HG02885 (cell line): ENCODE data around the gene RGPD4.
"Not testable (repeated sequence)": the region's sequence is repeated elsewhere in the genome, so short reads cannot be mapped to it uniquely, and the experiment has no call there.

Experiments used
- ATAC-seq: cut with Tn5 transposase; IDR thresholded peaks from one replicate; pipeline ENCODE4 v1.9.1; 2021; ENCODE audit warnings: mild to moderate bottlenecking; ENCODE audit not compliant: unreplicated experiment, poor library complexity

The RGPD4 gene

DNA sequence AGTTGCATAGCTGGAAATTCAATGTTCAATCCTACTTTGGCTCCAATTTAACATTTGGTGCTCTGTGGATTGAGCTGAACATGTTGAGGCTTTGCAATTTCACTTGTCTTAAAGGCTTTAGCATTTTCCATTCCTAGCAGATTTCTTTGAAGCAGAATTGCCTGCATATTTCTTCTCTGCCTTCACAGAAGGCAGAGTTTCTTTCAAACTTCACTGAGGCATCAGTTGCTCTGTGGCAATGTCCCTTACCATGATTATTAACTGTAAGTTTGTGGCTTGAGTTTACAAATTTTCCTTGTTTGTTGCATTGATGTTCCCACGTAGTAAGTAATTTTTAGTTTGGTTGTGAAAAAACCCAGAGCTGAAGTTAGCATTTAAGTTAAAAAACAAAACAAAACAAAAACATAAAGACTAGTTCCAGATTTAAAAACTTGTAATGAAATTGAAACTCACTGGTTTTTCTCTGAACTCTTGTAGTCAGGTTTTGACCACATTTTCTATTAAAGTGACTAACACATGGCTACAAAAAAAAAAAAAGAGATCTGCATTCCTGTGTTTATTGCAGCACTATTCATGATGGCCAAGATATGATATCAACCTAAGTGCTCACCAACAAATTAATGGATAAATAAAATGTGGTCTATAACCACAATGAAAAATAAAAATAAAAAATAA is 90.1 kb downstream of the RGPD4 start:
- not testable (repeated sequence) for ATAC-seq

DNA sequence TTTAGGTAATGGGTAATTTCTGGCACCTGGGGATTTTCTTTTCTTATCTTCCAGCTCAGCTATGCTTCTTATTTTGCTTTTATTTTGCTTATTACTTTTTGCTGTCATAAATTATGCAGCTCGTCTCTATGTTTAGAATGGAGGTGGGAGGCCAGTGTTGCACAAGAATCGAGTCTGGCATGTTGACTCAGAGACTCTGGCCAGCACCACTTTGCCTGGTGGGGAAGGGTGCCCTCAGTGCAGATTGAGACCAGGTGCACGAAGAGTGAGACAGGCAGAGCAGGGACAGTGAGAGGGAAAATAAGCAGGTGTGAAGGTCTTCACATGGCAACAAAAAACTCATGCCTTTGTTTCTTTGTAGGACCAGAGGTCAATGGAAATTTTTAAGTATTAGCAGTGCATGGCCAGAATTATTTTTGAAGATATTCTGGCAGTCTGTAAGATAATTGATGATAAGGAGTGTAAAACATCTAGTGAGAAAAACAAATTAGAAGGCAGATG is 100.4 kb downstream of the RGPD4 start:
- no peak for ATAC-seq

DNA sequence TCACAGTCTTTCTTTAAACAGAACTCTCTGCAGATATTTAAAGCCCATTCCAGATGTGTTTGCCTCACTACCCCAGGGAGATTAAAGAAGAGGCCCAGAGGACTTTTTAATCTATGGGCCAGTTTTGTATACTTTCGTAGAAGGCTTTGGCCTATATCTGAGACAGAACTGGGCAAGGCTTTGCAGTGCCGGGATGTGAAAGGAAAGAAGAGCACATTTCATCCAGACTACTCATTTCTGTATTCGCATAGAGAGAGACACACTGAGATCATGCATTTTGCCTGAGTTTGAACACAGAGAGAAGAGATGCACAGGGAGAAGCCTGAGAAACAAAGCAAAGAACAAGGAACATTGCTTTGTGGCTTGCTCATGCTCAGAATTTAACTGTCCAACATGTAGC is 104.7 kb downstream of the RGPD4 start:
- no peak for ATAC-seq

DNA sequence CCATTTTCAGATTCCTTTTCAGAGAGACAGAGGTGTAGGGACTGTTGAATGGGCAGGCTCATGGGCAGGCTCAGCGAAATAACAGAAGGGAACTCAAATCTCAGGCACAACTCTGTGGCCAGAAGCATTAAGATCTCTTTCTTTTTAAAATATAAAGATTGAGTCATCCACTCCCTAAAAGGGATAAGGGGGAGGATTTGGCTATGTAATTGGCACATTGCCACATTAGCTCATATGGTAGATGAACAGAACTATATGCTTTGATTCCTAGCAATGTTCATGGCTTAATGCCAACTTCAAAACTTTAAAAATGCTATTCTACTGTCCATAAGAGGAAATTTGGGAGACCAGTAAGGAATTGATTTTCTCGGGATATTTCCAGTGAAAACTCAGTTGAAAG is 105.8 kb downstream of the RGPD4 start:
- no peak for ATAC-seq

DNA sequence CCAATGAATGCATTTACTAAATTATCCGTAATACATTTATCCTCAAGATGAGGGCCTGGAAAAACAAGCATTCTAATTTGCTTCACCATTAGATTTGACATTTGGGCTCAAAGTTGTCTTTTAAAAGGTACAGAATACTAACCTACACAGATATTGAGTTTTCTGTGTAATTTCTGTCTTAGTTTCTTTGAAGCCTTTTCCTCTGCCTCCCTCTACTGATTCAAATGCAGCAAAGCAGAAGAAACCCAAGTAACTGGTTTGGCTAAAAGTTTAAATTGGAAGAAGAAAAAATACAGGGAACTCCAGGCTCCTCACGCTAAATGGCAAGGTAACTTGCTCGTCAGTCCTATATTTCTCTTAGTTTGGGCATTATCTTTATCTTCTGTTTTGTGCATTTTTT is 106.3 kb downstream of the RGPD4 start:
- ATAC-seq: no peak

DNA sequence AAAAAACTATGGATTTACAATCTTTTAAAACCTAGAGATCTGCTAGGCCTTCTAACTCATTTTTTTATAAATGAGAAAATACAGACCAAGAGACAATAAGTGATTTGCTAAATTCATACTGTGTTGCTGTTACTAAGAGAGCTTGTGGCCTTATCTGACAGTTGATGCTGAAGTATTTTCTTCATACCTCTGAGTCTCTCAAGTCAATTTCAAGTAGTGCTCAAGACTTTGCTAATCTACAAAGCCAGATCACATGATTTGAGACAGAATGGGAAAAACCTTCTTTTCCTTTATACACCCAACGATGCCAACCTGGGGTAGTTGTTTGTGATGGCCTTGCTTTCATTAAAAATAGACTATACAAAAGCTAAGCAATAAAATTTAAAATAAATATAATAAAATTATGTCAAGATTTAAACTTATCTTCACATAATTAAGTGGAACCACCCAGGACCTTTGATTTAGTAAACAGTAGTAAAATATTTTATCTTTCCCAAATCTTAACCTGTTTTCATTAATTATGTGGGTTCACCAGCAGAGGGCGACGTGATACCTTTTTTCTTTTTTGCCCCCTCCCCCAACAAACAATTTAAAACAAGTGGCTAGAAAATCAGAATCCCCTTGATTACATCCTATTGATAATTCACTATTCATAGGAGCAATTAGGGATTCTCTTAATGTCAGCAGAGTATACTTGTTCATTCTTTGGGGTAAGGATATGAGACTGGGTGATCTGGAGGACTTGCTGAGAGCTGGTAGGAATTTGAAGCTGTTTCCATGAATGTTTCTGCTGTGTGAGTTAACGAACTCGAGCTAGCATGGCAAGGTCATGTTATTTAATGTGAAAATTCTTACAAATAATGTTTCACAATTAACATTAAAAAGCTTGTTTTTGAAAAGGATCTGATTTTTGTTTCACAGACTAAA is 110.0 kb downstream of the RGPD4 start:
- no peak for ATAC-seq
